ENCODE measurements around the gene AP1S2.
"Not testable (repeated sequence)": the region's sequence is repeated elsewhere in the genome, so short reads cannot be mapped to it uniquely, and the experiment has no call there.

The AP1S2 gene

GRCh38 chrX:15854712-15855567, at the start of gene AP1S2:
AP1S2 (minus strand) TSS chrX:15854813; CDS start chrX:15852524, 2,289 bp downstream.
- DNase-seq = peak; percentile 75

GRCh38 chrX:15903186-15903681, 48.6 kb upstream of the AP1S2 start:
- no peak for DNase-seq

GRCh38 chrX:15895334-15895733, 40.7 kb upstream of the AP1S2 start:
- DNase-seq = no peak

- no peak for DNase-seq
These were observed 40.1 kb upstream of the AP1S2 start for GRCh38 chrX:15894724-15895123.

GRCh38 chrX:15890463-15890862, 35.9 kb upstream of the AP1S2 start:
- DNase-seq = no peak

- DNase-seq = no peak
These were observed 33.4 kb upstream of the AP1S2 start for GRCh38 chrX:15888062-15888461.

GRCh38 chrX:15883540-15883863, 28.9 kb upstream of the AP1S2 start:
- DNase-seq = no peak

GRCh38 chrX:15882704-15883539, 28.3 kb upstream of the AP1S2 start:
- DNase-seq = no peak

- DNase-seq = no peak
These were observed 26.8 kb upstream of the AP1S2 start for GRCh38 chrX:15881381-15881897.

- DNase-seq = not testable (repeated sequence)
These were observed 23.3 kb upstream of the AP1S2 start for GRCh38 chrX:15877914-15878313.

- no peak for DNase-seq
These were observed 22.8 kb upstream of the AP1S2 start for GRCh38 chrX:15877380-15877779.

- no peak for DNase-seq
These were observed 20.1 kb upstream of the AP1S2 start for GRCh38 chrX:15874672-15875071.

- DNase-seq = no peak
These were observed 19.0 kb upstream of the AP1S2 start for GRCh38 chrX:15873566-15873965.

GRCh38 chrX:15870310-15870709, 15.7 kb upstream of the AP1S2 start:
- no peak for DNase-seq

- no peak for DNase-seq
These were observed 15.1 kb upstream of the AP1S2 start for GRCh38 chrX:15869695-15870094.

GRCh38 chrX:15866147-15866546, 11.5 kb upstream of the AP1S2 start:
- DNase-seq = no peak

- DNase-seq = no peak
These were observed 10.0 kb upstream of the AP1S2 start for GRCh38 chrX:15864629-15865028.

GRCh38 chrX:15864023-15864422, 9.4 kb upstream of the AP1S2 start:
- no peak for DNase-seq

- DNase-seq = no peak
These were observed 6.3 kb upstream of the AP1S2 start for GRCh38 chrX:15860921-15861320.

- DNase-seq = no peak
These were observed 3.4 kb upstream of the AP1S2 start for GRCh38 chrX:15858051-15858450.

GRCh38 chrX:15856636-15857035, 2.0 kb upstream of the AP1S2 start:
- no peak for DNase-seq

- no peak for DNase-seq
These were observed 1.6 kb upstream of the AP1S2 start for GRCh38 chrX:15856222-15856587.

GRCh38 chrX:15855568-15856221, 1.1 kb upstream of the AP1S2 start:
- no peak for DNase-seq
